K562 (cell line): ENCODE measurements around the gene BOLA3. TPM values are rescaled to one million over a fixed set of nuclear protein-coding genes. Genes with fewer than 3 reads are reported as not detected.

Experiments used
- AFF1 ChIP-seq, 2 experiments: fragments of 450-650 bp; IDR thresholded peaks; 2 replicates each; pipeline ENCODE4 v1.6.1; 2018; ENCODE audit warnings: mild to moderate bottlenecking in 2 of 2, low read depth in 1 of 2; ENCODE audit not compliant: partially characterized antibody in 2 of 2
- ATF7 ChIP-seq: fragments of 450-650 bp; IDR thresholded peaks from 2 replicates; pipeline ENCODE4 v1.7.1; 2014; ENCODE audit warnings: mild to moderate bottlenecking, moderate library complexity
- CEBPG ChIP-seq, 3 experiments: fragments of 200-800 bp in 1 of 3; sonication (Bioruptor generic) in 1 of 3; sonication (generic) in 1 of 3; formaldehyde crosslinking in 1 of 3; IDR thresholded peaks in 2 of 3; conservative IDR thresholded peaks in 1 of 3; 2 replicates each; pipeline versions ENCODE4 v1.6.1 to v1.8.0; 2016 to 2022; ENCODE audit warnings: missing compliant biosample characterization in 2 of 3, missing genetic modification characterization in 2 of 3, mild to moderate bottlenecking in 1 of 3, missing genetic modification reagents in 1 of 3
- E2F6 ChIP-seq, 2 experiments: IDR thresholded peaks; 2 replicates each; pipeline ENCODE4 v1.6.1; 2011; ENCODE audit warnings: borderline replicate concordance in 1 of 2, control low read depth in 1 of 2, low read depth in 1 of 2, low read length in 1 of 2, mild to moderate bottlenecking in 1 of 2, mixed read lengths in 1 of 2, moderate library complexity in 1 of 2; ENCODE audit not compliant: insufficient read depth in 1 of 2, insufficient read length in 1 of 2, poor library complexity in 1 of 2, severe bottlenecking in 1 of 2; ENCODE audit errors: extremely low read depth in 1 of 2
- EHMT2 ChIP-seq: fragments of 450-650 bp; IDR thresholded peaks from 2 replicates; pipeline ENCODE4 v1.6.1; 2018; ENCODE audit warnings: antibody characterized with exemption
- GTF2F1 ChIP-seq: IDR thresholded peaks from 2 replicates; pipeline ENCODE4 v1.6.1; 2011; ENCODE audit warnings: low read depth, low read length, improper control_type of control experiment
- HINFP ChIP-seq: fragments of 450-650 bp; conservative IDR thresholded peaks from 2 replicates; pipeline ENCODE4 v1.6.1; 2016; ENCODE audit warnings: missing genetic modification characterization, low read depth, mild to moderate bottlenecking, control low read depth, missing compliant biosample characterization
- HOXB6 ChIP-seq: fragments of 250-450 bp; sonication (Bioruptor Pico); IDR thresholded peaks from 2 replicates; pipeline ENCODE4 v1.5.1; 2022; ENCODE audit warnings: mild to moderate bottlenecking, borderline replicate concordance
- L3MBTL2 ChIP-seq: fragments of 450-650 bp; IDR thresholded peaks from 2 replicates; pipeline ENCODE4 v1.6.1; 2016; ENCODE audit warnings: mild to moderate bottlenecking, moderate library complexity
- NFRKB ChIP-seq: fragments of 450-650 bp; IDR thresholded peaks from 2 replicates; pipeline ENCODE4 v1.6.1; 2016; ENCODE audit warnings: low read depth
- RBM39 ChIP-seq: fragments of 200-400 bp; formaldehyde crosslinking; optimal IDR thresholded peaks from 2 replicates; pipeline ENCODE3; 2018; ENCODE audit warnings: low read depth, low read length
- TEAD1 ChIP-seq, 2 experiments: fragments of 450-650 bp in 1 of 2; sonication (generic) in 1 of 2; formaldehyde crosslinking; IDR thresholded peaks; 2 replicates each; pipeline versions ENCODE4 v1.4.0 to v1.8.0; 2020 to 2022; ENCODE audit warnings: mild to moderate bottlenecking in 2 of 2, missing genetic modification reagents in 1 of 2
- polyA plus RNA-seq, 8 experiments: library from polyadenylated mRNA; depleted of rRNA in 4 of 8; stranded (reverse) in 5 of 8; unstranded in 3 of 8; fragments of >200 nt; fragmentation: Nextera tagmentation in 2 of 8; fragmentation: Illumina TruSeq in 1 of 8; extraction: Ambion mirVana in 2 of 8; extraction: Trizol in 1 of 8; gene quantifications; 2 replicates each; pipeline versions ENCODE4 v1.2.1 to v1.2.3, GENCODE V29; 2011 to 2014; ENCODE audit warnings: inconsistent platforms in 1 of 8, missing spikeins in 1 of 8
- total RNA-seq, 7 experiments: library from RNA; depleted of rRNA in 6 of 7; stranded (reverse); fragments of >200 nt in 6 of 7; fragmentation: Illumina TruSeq in 2 of 7; extraction: Trizol in 2 of 7; gene quantifications; 2 replicates each; pipeline versions ENCODE4 v1.2.1 to v1.2.3, GENCODE V29; 2011 to 2021; ENCODE audit warnings: low replicate concordance in 1 of 7

BOLA3 gene
- total and polyA plus RNA-seq, 9 of the 15 experiments (the other 6 are each of a cell fraction or from before 2014, with no cell fraction given) = 149 to 619 (median 255) TPM

DNA sequence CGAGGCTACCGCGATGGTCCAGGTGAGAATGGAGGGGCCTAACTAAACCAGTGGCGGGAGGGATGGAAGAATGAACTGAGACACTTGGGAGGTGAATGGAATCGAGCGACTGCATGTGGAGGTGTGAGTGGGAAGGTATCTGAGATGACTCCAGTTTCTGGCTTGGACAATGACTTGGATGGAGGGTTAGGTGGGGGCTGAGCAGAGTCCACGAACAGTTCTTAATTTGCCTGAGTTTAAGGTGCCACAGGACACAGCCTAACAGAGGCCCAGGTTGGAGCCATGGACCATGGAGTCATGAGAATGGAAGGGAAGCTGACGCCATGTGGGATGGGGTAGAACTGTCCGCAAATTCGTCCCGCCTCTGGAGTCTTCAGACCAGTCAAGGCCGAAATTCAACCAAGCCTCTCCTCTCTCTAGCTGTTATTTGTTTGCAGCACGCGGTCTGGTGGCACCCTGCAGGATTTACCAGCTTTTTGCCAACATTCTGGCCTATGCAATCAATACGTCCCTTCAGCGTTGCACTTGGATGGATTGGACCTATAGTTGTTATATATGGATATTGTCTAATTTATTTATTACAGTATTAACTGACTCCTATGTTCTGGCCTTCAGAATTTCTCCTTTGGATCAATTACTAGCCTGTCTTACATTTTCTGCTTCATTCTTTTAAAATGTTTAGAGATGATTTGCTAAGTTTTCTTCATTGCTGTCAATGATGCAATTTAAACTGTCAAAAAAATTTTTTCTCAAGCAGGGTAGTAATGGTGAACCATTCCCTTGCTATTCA, 940 bp upstream of the BOLA3 start (continued):
- peak in 1 of 2 experiments; percentile 56 for TF ChIP-seq E2F6 (IDR thresholded peaks at IDR 0.05; ENCODE audit: borderline replicate concordance in 1 of 2, extremely low read depth in 1 of 2, insufficient read depth in 1 of 2, insufficient read length in 1 of 2, low read depth in 1 of 2, low read length in 1 of 2, poor library complexity in 1 of 2, severe bottlenecking in 1 of 2)
- TF ChIP-seq AFF1 (IDR thresholded peaks at IDR 0.05; ENCODE audit: low read depth in 1 of 2, partially characterized antibody in 2 of 2) = peak in 1 of 2 experiments; percentile 23
- TF ChIP-seq ATF7 = 0 out of 2 replicates have a peak, but pooled peaks have one; percentile 12
- 0 out of 4 replicates have a peak, but pooled peaks of 1 of the 2 experiments have one; percentile 37 for TF ChIP-seq TEAD1 (CRISPR knock-in tag; IDR thresholded peaks at IDR 0.05)
- peak; percentile 72 for TF ChIP-seq EHMT2
- peak; percentile 47; the same call in 1 of the 2 replicates for TF ChIP-seq NFRKB
- TF ChIP-seq GTF2F1 = no peak
- TF ChIP-seq HOXB6 (CRISPR knock-in tag) = no peak
- TF ChIP-seq HINFP (tag) = 0 out of 2 replicates have a peak, but pooled peaks have one; percentile 12
- TF ChIP-seq RBM39 = peak; percentile 25
- TF ChIP-seq L3MBTL2 = peak; percentile 37
- TF ChIP-seq CEBPG (CRISPR knock-in tag; IDR thresholded peaks at IDR 0.05) = no peak; the same call in 1 of the 2 replicates
- TF ChIP-seq CEBPG (tag; conservative IDR thresholded peaks at IDR 0.05 in 1 of 2, IDR thresholded peaks at IDR 0.05 in 1 of 2) = peak; percentile 38 to 54; a peak in 2 of 4 replicates
